ENCODE data around the gene CDKAL1. TPM values are rescaled to one million over a fixed set of nuclear protein-coding genes. Genes with fewer than 3 reads are reported as not detected.

The CDKAL1 gene
- total RNA-seq, 1 donor from 2014 or later = 9.1 TPM

DNA sequence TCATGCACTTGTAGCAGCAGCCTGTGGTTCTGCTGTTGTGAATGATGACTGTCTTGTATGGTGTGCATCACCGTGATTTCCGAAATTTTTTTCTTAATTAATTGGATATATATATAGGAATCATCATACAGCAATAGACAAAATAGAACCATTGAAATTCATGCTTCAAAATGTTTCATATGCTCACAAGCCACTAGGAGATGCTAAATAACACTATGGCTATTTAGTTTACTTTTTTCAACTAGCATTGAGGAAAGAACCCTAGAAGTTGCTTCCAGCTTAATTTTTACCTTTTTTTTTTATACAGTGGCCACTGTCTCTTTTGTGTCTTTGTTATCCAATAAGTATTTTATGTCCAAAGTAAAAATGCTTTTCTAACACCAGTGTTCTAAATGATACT is 485.4 kb downstream of the CDKAL1 start:
- intact Hi-C loops (cut with micrococcal nuclease) = no loop called here
- Histone ChIP-seq H3K4me1 (peaks cover 3% of the 10 kb centered on the region), H3K27ac (replicated peaks) (no peak overlapping the region), H3K9me3 (replicated peaks) (peaks cover 9% of the 10 kb centered on the region), H3K36me3 (no peaks in the 10 kb centered on the region), H3K27me3 (ENCODE audit: low read depth) (no peaks in the 10 kb centered on the region), H3K4me3 (no peak overlapping the region)
- TF ChIP-seq, protein P1, sequence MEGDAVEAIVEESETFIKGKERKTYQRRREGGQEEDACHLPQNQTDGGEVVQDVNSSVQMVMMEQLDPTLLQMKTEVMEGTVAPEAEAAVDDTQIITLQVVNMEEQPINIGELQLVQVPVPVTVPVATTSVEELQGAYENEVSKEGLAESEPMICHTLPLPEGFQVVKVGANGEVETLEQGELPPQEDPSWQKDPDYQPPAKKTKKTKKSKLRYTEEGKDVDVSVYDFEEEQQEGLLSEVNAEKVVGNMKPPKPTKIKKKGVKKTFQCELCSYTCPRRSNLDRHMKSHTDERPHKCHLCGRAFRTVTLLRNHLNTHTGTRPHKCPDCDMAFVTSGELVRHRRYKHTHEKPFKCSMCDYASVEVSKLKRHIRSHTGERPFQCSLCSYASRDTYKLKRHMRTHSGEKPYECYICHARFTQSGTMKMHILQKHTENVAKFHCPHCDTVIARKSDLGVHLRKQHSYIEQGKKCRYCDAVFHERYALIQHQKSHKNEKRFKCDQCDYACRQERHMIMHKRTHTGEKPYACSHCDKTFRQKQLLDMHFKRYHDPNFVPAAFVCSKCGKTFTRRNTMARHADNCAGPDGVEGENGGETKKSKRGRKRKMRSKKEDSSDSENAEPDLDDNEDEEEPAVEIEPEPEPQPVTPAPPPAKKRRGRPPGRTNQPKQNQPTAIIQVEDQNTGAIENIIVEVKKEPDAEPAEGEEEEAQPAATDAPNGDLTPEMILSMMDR (IDR thresholded peaks at IDR 0.05; ENCODE audit: borderline replicate concordance) = peak; percentile 28
- DNase-seq = no peak

DNA sequence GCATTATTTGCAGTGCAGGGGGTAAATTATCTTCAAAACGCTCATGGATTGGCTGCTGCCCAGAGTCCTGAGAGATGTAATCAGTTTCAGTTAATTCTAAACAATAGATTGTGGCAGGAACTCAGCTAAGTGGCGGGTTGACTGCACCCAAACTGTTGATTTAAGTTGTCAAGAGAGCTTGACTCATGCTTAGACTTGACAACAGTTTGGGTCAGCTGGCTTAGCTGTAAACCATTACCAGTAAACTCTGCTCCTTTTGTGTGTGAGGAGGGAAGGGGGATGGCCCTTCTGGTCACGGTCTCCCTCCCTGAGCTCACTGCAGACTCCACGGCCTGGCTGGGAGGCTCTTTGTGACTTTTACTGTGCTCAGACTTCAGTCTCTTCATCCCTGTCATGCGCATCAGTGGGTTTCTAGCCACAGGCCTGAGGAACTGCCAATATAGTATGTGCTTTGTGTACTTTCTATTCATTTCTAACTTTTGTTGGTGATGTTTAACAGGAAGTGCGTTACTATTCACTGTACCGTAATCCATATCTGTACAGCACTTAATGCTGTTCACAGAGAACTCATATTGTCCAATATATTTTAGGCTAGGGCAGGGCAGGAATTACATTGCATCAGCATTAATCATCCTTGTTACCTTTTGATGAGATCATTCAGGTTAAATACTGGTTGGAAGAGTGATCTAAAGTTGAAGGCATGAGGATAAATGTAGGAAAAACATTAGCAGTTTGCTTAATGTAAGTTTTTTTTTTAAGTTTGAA is 488.3 kb downstream of the CDKAL1 start:
- no peak for DNase-seq
- TF ChIP-seq, protein P1 (IDR thresholded peaks at IDR 0.05; ENCODE audit: borderline replicate concordance) = no peak
- Histone ChIP-seq H3K4me1 (peaks cover 16% of the 10 kb centered on the region), H3K27me3 (ENCODE audit: low read depth) (no peaks in the 10 kb centered on the region), H3K4me3 (no peak overlapping the region), H3K9me3 (replicated peaks) (peaks cover 9% of the 10 kb centered on the region), H3K36me3 (no peaks in the 10 kb centered on the region), H3K27ac (replicated peaks) (no peak overlapping the region)
- intact Hi-C loops (cut with micrococcal nuclease) = no loop called here

DNA sequence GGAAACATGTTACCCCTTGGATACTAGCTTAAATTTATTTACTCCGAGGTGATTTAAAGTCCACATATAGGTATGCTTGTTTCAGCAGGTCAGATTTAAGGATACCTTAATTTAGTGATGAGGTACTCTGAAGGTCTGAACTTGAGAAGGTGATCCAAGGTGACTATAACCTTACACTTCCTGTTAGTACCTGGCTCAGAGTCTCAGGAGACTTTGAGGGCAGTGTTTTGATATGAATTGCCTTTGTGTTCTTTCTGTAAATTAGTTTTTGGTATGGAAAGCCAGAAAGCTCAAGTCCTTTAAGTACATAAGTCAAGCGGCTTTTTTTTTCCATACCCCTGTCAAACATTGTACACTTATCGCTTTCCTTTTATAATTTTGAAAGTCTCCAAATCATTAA is 489.0 kb downstream of the CDKAL1 start:
- peaks cover 9% of the 10 kb centered on the region for H3K9me3 ChIP-seq (replicated peaks)
- intact Hi-C loops (cut with micrococcal nuclease) = no loop called here
- TF ChIP-seq, protein P1 (IDR thresholded peaks at IDR 0.05; ENCODE audit: borderline replicate concordance) = no peak
- H3K4me3 ChIP-seq = no peak overlapping the region
- DNase-seq = no peak
- no peak overlapping the region for H3K27ac ChIP-seq (replicated peaks)
- H3K4me1 ChIP-seq = peaks cover 16% of the 10 kb centered on the region
- no peaks in the 10 kb centered on the region for H3K36me3 ChIP-seq
- H3K27me3 ChIP-seq (ENCODE audit: low read depth) = no peaks in the 10 kb centered on the region

GRCh38 chr6:21024616-21025015 is 490.4 kb downstream of the CDKAL1 start:
- DNase-seq = no peak
- Histone ChIP-seq H3K27me3 (ENCODE audit: low read depth) (no peaks in the 10 kb centered on the region), H3K4me3 (no peak overlapping the region), H3K36me3 (no peaks in the 10 kb centered on the region), H3K4me1 (peaks cover 16% of the 10 kb centered on the region), H3K9me3 (replicated peaks) (peaks cover 9% of the 10 kb centered on the region), H3K27ac (replicated peaks) (no peak overlapping the region)
- TF ChIP-seq, protein P1 (IDR thresholded peaks at IDR 0.05; ENCODE audit: borderline replicate concordance) = no peak
- intact Hi-C loops (cut with micrococcal nuclease) = no loop called here

- no peak for DNase-seq
- intact Hi-C loops (cut with micrococcal nuclease) = no loop called here
- H3K27me3 ChIP-seq (ENCODE audit: low read depth) = no peaks in the 10 kb centered on the region
- H3K4me1 ChIP-seq = peaks cover 16% of the 10 kb centered on the region
- TF ChIP-seq, protein P1 (IDR thresholded peaks at IDR 0.05; ENCODE audit: borderline replicate concordance) = no peak
- H3K4me3 ChIP-seq = no peak overlapping the region
- H3K27ac ChIP-seq (replicated peaks) = no peak overlapping the region
- H3K9me3 ChIP-seq (replicated peaks) = peaks cover 9% of the 10 kb centered on the region
- no peaks in the 10 kb centered on the region for H3K36me3 ChIP-seq
Measured at GRCh38 chr6:21026576-21027273, 492.5 kb downstream of the CDKAL1 start.
